ENCODE results near the gene C16orf74. TPM values are rescaled to one million over a fixed set of nuclear protein-coding genes. Genes with fewer than 3 reads are reported as not detected.
A peak's percentile ranks its signal among the peaks of the same experiment; 100 is the strongest.

C16orf74 gene
- total and polyA plus RNA-seq, 2 donors (not counting 1 experiment from before 2014, with no cell fraction given) = 73.0 to 83.3 TPM

DNA sequence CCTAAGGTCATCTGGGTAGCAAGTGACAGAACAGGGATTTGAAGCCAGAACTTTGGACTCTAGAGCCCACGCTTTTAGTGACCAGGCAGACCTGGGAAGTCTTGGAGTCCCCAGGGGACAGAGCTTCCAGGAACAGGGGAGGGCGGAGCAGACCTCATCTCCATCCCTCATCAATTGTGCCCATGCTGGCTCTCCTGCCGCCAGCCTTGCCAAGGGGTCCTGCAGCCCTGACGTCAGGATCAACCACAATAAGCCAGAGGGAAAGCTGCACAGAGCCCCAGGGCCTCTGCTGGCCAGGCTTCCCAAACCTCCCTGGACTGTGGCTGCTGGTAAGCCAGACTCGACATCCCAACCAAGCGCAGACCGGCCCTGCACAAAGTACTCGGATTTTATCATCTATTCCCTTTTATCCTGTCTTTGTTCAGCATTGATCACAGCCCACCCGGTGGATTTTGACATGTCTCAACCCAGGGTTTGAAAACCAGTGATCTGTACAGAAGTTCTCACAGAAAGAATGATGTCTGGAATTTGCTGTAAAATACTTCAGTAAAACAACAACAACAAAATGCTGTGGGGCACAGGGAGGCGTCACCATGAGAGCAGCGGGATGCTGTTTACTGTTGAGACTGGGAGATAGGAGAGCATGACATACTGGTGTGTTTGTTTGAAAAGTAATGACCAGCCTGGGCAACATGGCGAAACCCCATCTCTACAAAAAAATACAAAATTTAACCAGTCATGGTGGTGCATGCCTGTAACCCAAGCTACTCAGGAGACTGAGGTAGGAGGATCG is 11.8 kb downstream of the C16orf74 start:
- Histone ChIP-seq H3K79me2 (ENCODE audit: control insufficient read depth, insufficient read depth, low read length) (peaks cover 55% of the 10 kb centered on the region), H2AFZ (ENCODE audit: insufficient read depth, low read depth, low read length, poor library complexity, severe bottlenecking) (no peak overlapping the region), H3K4me1 (ENCODE audit: control insufficient read depth in 2 of 2, insufficient read depth in 2 of 2, low read length in 2 of 2) (peaks cover 30 to 33% of the 10 kb centered on the region in 2 donors), H3K9ac (ENCODE audit: low read length) (no peak overlapping the region), H3K36me3 (replicated peaks in 1 of 2; ENCODE audit: control extremely low read depth in 1 of 2, control insufficient read depth in 1 of 2, extremely low read depth in 1 of 2, insufficient read depth in 2 of 2, low read length in 1 of 2) (peaks cover 2 to 12% of the 10 kb centered on the region in 2 experiments), H3K4me2 (replicated peaks; ENCODE audit: low read depth, low read length, poor library complexity, severe bottlenecking) (no peak overlapping the region), H3K4me3 (ENCODE audit: control extremely low read depth in 1 of 5, extremely low read depth in 1 of 5, insufficient read depth in 1 of 5, low read depth in 2 of 5, low read length in 4 of 5) (no peak overlapping the region), H4K20me1 (ENCODE audit: control insufficient read depth, insufficient read depth, low read length, poor library complexity, severe bottlenecking) (peaks cover 56% of the 10 kb centered on the region), H3K9me3 (ENCODE audit: control extremely low read depth in 1 of 3, control insufficient read depth in 2 of 3, insufficient read depth in 1 of 3, low read length in 2 of 3) (no peaks in the 10 kb centered on the region), H3K27me3 (replicated peaks in 1 of 4; ENCODE audit: control extremely low read depth in 1 of 4, control insufficient read depth in 3 of 4, insufficient read depth in 4 of 4, low read length in 3 of 4) (no peaks in the 10 kb centered on the region), H3K27ac (ENCODE audit: low read length in 2 of 2) (no peak overlapping the region)
- no peaks in the 10 kb centered on the region for H3K27me3 Mint-ChIP-seq
- H3K9me3 Mint-ChIP-seq (ENCODE audit: insufficient read depth) = no peaks in the 10 kb centered on the region
- CTCF ChIA-PET = interaction anchor here (1.3 to 4.7 kb wide), 2 partner anchors 15 to 21 kb away, joined by 3 to 33 read pairs; no protein-coding TSS in a partner anchor
- no peak overlapping the region for H3K27ac Mint-ChIP-seq
- POLR2A ChIA-PET = interaction anchor here (1.6 kb wide), 1 partner anchor 11 kb away, joined by 4 read pairs; no protein-coding TSS in a partner anchor
- intact Hi-C loops (cut with micrococcal nuclease) = loop anchor here (5.0 kb wide), 1 partner anchor 52 kb away; the partner anchor contains the start of gene GINS2
- 90% methylated on average over 9 of the region's 13 CpGs for WGBS (ENCODE audit: insufficient coverage)
- H3K4me3 Mint-ChIP-seq = no peak overlapping the region
- TF ChIP-seq EZH2 (IDR thresholded peaks at IDR 0.05; ENCODE audit: borderline replicate concordance, insufficient read depth, low read depth, low read length, poor library complexity, severe bottlenecking) = no peak
- H3K4me1 Mint-ChIP-seq = peaks cover 37% of the 10 kb centered on the region
- ATAC-seq (ENCODE audit: low read depth) = no peak
- no peak for DNase-seq

- Histone ChIP-seq H3K9me3 (ENCODE audit: control extremely low read depth in 1 of 3, control insufficient read depth in 2 of 3, insufficient read depth in 1 of 3, low read length in 2 of 3) (no peaks in the 10 kb centered on the region), H3K27me3 (replicated peaks in 1 of 4; ENCODE audit: control extremely low read depth in 1 of 4, control insufficient read depth in 3 of 4, insufficient read depth in 4 of 4, low read length in 3 of 4) (no peaks in the 10 kb centered on the region), H3K4me2 (replicated peaks; ENCODE audit: low read depth, low read length, poor library complexity, severe bottlenecking) (peak overlapping the region; percentile 74), H3K36me3 (replicated peaks in 1 of 2; ENCODE audit: control extremely low read depth in 1 of 2, control insufficient read depth in 1 of 2, extremely low read depth in 1 of 2, insufficient read depth in 2 of 2, low read length in 1 of 2) (peaks cover 2 to 21% of the 10 kb centered on the region in 2 experiments), H3K9ac (ENCODE audit: low read length) (no peak overlapping the region), H4K20me1 (ENCODE audit: control insufficient read depth, insufficient read depth, low read length, poor library complexity, severe bottlenecking) (peaks cover 42% of the 10 kb centered on the region), H3K4me3 (ENCODE audit: control extremely low read depth in 1 of 5, extremely low read depth in 1 of 5, insufficient read depth in 1 of 5, low read depth in 2 of 5, low read length in 4 of 5) (no peak overlapping the region), H3K4me1 (ENCODE audit: control insufficient read depth in 2 of 2, insufficient read depth in 2 of 2, low read length in 2 of 2) (peaks cover 30 to 34% of the 10 kb centered on the region in 2 donors), H2AFZ (ENCODE audit: insufficient read depth, low read depth, low read length, poor library complexity, severe bottlenecking) (no peak overlapping the region), H3K79me2 (ENCODE audit: control insufficient read depth, insufficient read depth, low read length) (peaks cover 57% of the 10 kb centered on the region), H3K27ac (ENCODE audit: low read length in 2 of 2) (no peak overlapping the region)
- intact Hi-C loops (cut with micrococcal nuclease) = loop anchor here (5.0 kb wide), 1 partner anchor 50 kb away; the partner anchor contains the start of gene GINS2
- ChIA-PET CTCF (interaction anchor here (0.6 to 4.7 kb wide), 8 partner anchors 10 to 62 kb away, joined by 3 to 33 read pairs (median 8); no protein-coding TSS in a partner anchor), POLR2A (interaction anchor here (0.6 to 3.8 kb wide), 5 partner anchors 10 to 24 kb away, joined by 3 to 24 read pairs (median 9); no protein-coding TSS in a partner anchor)
- Mint-ChIP-seq H3K4me1 (peaks cover 33% of the 10 kb centered on the region), H3K4me3 (peak overlapping the region; percentile 19), H3K9me3 (ENCODE audit: insufficient read depth) (no peaks in the 10 kb centered on the region), H3K27me3 (no peaks in the 10 kb centered on the region), H3K27ac (no peak overlapping the region)
- 59% methylated on average over 8 of the region's 9 CpGs for WGBS (ENCODE audit: insufficient coverage)
- TF ChIP-seq EZH2 (IDR thresholded peaks at IDR 0.05; ENCODE audit: borderline replicate concordance, insufficient read depth, low read depth, low read length, poor library complexity, severe bottlenecking) = no peak
- TF ChIP-seq, protein P1, sequence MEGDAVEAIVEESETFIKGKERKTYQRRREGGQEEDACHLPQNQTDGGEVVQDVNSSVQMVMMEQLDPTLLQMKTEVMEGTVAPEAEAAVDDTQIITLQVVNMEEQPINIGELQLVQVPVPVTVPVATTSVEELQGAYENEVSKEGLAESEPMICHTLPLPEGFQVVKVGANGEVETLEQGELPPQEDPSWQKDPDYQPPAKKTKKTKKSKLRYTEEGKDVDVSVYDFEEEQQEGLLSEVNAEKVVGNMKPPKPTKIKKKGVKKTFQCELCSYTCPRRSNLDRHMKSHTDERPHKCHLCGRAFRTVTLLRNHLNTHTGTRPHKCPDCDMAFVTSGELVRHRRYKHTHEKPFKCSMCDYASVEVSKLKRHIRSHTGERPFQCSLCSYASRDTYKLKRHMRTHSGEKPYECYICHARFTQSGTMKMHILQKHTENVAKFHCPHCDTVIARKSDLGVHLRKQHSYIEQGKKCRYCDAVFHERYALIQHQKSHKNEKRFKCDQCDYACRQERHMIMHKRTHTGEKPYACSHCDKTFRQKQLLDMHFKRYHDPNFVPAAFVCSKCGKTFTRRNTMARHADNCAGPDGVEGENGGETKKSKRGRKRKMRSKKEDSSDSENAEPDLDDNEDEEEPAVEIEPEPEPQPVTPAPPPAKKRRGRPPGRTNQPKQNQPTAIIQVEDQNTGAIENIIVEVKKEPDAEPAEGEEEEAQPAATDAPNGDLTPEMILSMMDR (IDR thresholded peaks at IDR 0.05) = no peak
- no peak for DNase-seq
- no peak for ATAC-seq (ENCODE audit: low read depth)
Measured at GRCh38 chr16:85736921-85737320, 14.0 kb downstream of the C16orf74 start.

Measured in B cell (primary cell).